Caco-2 (cell line): ENCODE results near the gene NOTUM. TPM values are rescaled to one million over a fixed set of nuclear protein-coding genes. Genes with fewer than 3 reads are reported as not detected.

Source experiments
- BruUV-seq: library from RNA; stranded (reverse); fragments of 400-500 nt; replicated peaks from 2 replicates; lab custom pipeline; 2021; lab: Mats Ljungman, UMichigan
- CTCF ChIA-PET: fragments of 300-600 bp; sonication (Branson Sonifier 250); formaldehyde crosslinking; loops from one replicate; lab custom pipeline; 2022; ENCODE audit warnings: antibody characterized with exemption; lab: Charles Lee
- POLR2A ChIA-PET: fragments of 300-600 bp; sonication (Branson Sonifier 250); formaldehyde crosslinking; loops from one replicate; lab custom pipeline; 2022; ENCODE audit warnings: antibody characterized with exemption; lab: Charles Lee
- DNase-seq, 2 experiments: peaks; one replicate each; pipeline versions ENCODE4 v3.0.0 to v3.0.0-alpha.2; 2020 to 2022
- H3K27me3 ChIP-seq: replicated peaks from 2 replicates; pipeline ENCODE4 v1.6.0; 2011; ENCODE audit warnings: low read length; ENCODE audit not compliant: control insufficient read depth, insufficient read depth
- H3K36me3 ChIP-seq: 2 replicates; pipeline ENCODE4 v1.5.1; 2011; ENCODE audit warnings: low read length; ENCODE audit not compliant: control insufficient read depth, insufficient read depth
- H3K4me1 ChIP-seq: fragments of 250-450 bp; sonication (Bioruptor Pico); 2 replicates; pipeline ENCODE4 v1.5.1; 2020; ENCODE audit warnings: mild to moderate bottlenecking
- H3K4me3 ChIP-seq: 2 replicates; pipeline ENCODE4 v1.5.1; 2011; ENCODE audit warnings: low read depth, mild to moderate bottlenecking, control low read depth, low read length
- H3K9me3 ChIP-seq: fragments of 250-450 bp; sonication (Bioruptor Pico); 2 replicates; pipeline ENCODE4 v1.5.1; 2020; ENCODE audit warnings: mild to moderate bottlenecking, moderate library complexity
- H3K27ac Mint-ChIP-seq: one replicate; pipeline ENCODE4 v1.8.0; 2022; ENCODE audit warnings: mixed read lengths; ENCODE audit not compliant: unreplicated experiment
- H3K27me3 Mint-ChIP-seq: one replicate; pipeline ENCODE4 v1.8.0; 2022; ENCODE audit warnings: mixed read lengths; ENCODE audit not compliant: insufficient read depth, unreplicated experiment
- H3K36me3 Mint-ChIP-seq: one replicate; pipeline ENCODE4 v1.8.0; 2022; ENCODE audit warnings: mild to moderate bottlenecking, mixed read lengths; ENCODE audit not compliant: insufficient read depth, unreplicated experiment
- H3K4me1 Mint-ChIP-seq: one replicate; pipeline ENCODE4 v1.8.0; 2022; ENCODE audit warnings: low read depth, mixed read lengths; ENCODE audit not compliant: unreplicated experiment
- H3K4me3 Mint-ChIP-seq: one replicate; pipeline ENCODE4 v1.8.0; 2022; ENCODE audit warnings: mild to moderate bottlenecking, moderate library complexity, mixed read lengths; ENCODE audit not compliant: unreplicated experiment
- H3K9me3 Mint-ChIP-seq: one replicate; pipeline ENCODE4 v1.8.0; 2022; ENCODE audit warnings: mixed read lengths; ENCODE audit not compliant: unreplicated experiment
- CTCF ChIP-seq, 2 experiments: fragments of 200-600 bp in 1 of 2; IDR thresholded peaks; 1 replicate in 1 of 2; 2 replicates in 1 of 2; pipeline versions ENCODE4 v1.5.1 to v1.8.0; 2011 to 2022; ENCODE audit warnings: antibody characterized with exemption in 1 of 2, control low read depth in 1 of 2, inconsistent platforms in 1 of 2, low read depth in 1 of 2, low read length in 1 of 2, mild to moderate bottlenecking in 1 of 2, moderate library complexity in 1 of 2; ENCODE audit not compliant: insufficient read depth in 1 of 2, severe bottlenecking in 1 of 2, unreplicated experiment in 1 of 2
- intact Hi-C: fragments of 100-400 bp; cut with micrococcal nuclease; formaldehyde crosslinking; loops from one replicate; pipeline ENCODE4 v1.10.0; 2022; ENCODE audit not compliant: unreplicated experiment
- total RNA-seq: library from RNA; stranded (reverse); gene quantifications from 2 replicates; pipeline ENCODE4 v1.2.3, GENCODE V29; 2022

The NOTUM gene
- total RNA-seq, 1 experiment from 2014 or later, result 11.1 TPM

DNA sequence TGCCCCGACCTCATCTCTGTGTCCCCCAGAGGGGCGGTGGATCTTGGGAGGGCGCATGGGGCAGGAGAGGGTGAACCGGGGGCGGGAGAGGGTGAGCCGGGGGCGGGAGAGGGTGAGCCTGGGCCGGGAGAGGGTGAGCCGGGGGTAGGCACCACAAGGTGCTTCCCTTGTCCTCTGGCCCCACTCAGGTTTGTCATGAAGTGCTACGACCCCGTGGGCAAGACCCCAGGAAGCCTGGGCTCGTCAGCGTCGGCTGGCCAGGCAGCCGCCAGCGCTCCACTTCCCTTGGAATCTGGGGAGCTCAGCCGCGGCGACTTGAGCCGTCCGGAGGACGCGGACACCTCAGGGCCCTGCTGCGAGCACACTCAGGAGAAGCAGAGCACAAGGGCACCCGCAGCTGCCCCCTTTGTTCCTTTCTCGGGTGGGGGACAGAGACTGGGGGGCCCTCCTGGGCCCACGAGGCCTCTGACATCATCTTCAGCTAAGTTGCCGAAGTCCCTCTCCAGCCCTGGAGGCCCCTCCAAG lies 35.3 kb upstream of the NOTUM start:
- Mint-ChIP-seq H3K27me3 (no peaks in the 10 kb centered on the region), H3K36me3 (peaks cover 13% of the 10 kb centered on the region), H3K4me1 (no peaks in the 10 kb centered on the region), H3K9me3 (no peaks in the 10 kb centered on the region), H3K4me3 (peak overlapping the region; percentile 82), H3K27ac (peak overlapping the region; percentile 71)
- no peak for DNase-seq
- Histone ChIP-seq H3K9me3 (no peaks in the 10 kb centered on the region), H3K27me3 (no peaks in the 10 kb centered on the region), H3K4me3 (peak overlapping the region; percentile 34), H3K4me1 (peaks cover 15% of the 10 kb centered on the region; the same call in 1 of the 2 replicates), H3K36me3 (no peaks in the 10 kb centered on the region)
- intact Hi-C loops, result no loop called here
- no peak for TF ChIP-seq CTCF (IDR thresholded peaks at IDR 0.05; ENCODE audit: insufficient read depth in 1 of 2, low read depth in 1 of 2, low read length in 1 of 2, severe bottlenecking in 1 of 2, unreplicated experiment in 1 of 2)
- ChIA-PET CTCF (interaction anchor here (0.7 to 3.3 kb wide), 5 partner anchors 25 to 69 kb away, joined by 4 to 16 read pairs (median 9); partner anchors contain the start of genes CENPX, LRRC45 and MAFG), POLR2A (interaction anchor here (0.9 kb wide), 1 partner anchor 26 kb away, joined by 5 read pairs; the partner anchor contains the start of genes CENPX and LRRC45)
- BruUV-seq, result no TSS peak

GRCh38 chr17:81995463-81996231 lies 34.7 kb upstream of the NOTUM start:
- TF ChIP-seq CTCF (IDR thresholded peaks at IDR 0.05; ENCODE audit: insufficient read depth in 1 of 2, low read depth in 1 of 2, low read length in 1 of 2, severe bottlenecking in 1 of 2, unreplicated experiment in 1 of 2), result no peak
- H3K27me3 ChIP-seq, result no peaks in the 10 kb centered on the region
- DNase-seq, result no peak
- peak overlapping the region; percentile 34 for H3K4me3 ChIP-seq
- Mint-ChIP-seq H3K27ac (peak overlapping the region; percentile 71), H3K9me3 (no peaks in the 10 kb centered on the region), H3K4me3 (peak overlapping the region; percentile 82), H3K27me3 (no peaks in the 10 kb centered on the region), H3K4me1 (peaks cover 4% of the 10 kb centered on the region), H3K36me3 (peaks cover 16% of the 10 kb centered on the region)
- H3K9me3 ChIP-seq, result no peaks in the 10 kb centered on the region
- intact Hi-C loops, result no loop called here
- BruUV-seq, result no TSS peak
- ChIA-PET CTCF (interaction anchor here (0.6 to 3.3 kb wide), 5 partner anchors 25 to 138 kb away, joined by 4 to 13 read pairs (median 5); partner anchors contain the start of genes CENPX, LRRC45 and MAFG), POLR2A (interaction anchor here (0.5 kb wide), 1 partner anchor 79 kb away, joined by 9 read pairs; no protein-coding TSS in a partner anchor)
- no peaks in the 10 kb centered on the region for H3K36me3 ChIP-seq
- peaks cover 18% of the 10 kb centered on the region; the same call in 1 of the 2 replicates for H3K4me1 ChIP-seq
